ENCODE measurements around the gene GK. TPM values are rescaled to one million over a fixed set of nuclear protein-coding genes. Genes with fewer than 3 reads are reported as not detected.
"Not testable (repeated sequence)": the region's sequence is repeated elsewhere in the genome, so short reads cannot be mapped to it uniquely, and the experiment has no call there.

The GK gene
- total RNA-seq, 2 donors from 2014 or later: 6.3 to 7.4 TPM

GRCh38 chrX:30649859-30650258, 3.4 kb upstream of the GK start:
- intact Hi-C loops (cut with DNase I): no loop called here
- no peak for ATAC-seq

GRCh38 chrX:30652527-30653414, 452 bp upstream of the GK start:
- DNase-seq (peak; percentile 95), ATAC-seq (peak; percentile 97 to 99)
- intact Hi-C loops (cut with DNase I): no loop called here

More at GRCh38 chrX:30649859-30650258, 3.4 kb upstream of the GK start:
- DNase-seq: no peak

GRCh38 chrX:30654386-30654785, 1.2 kb downstream of the GK start:
- intact Hi-C loops (cut with DNase I); DNase-seq; ATAC-seq: not testable (repeated sequence)

- intact Hi-C loops (cut with DNase I): no loop called here
- DNase-seq (no peak), ATAC-seq (no peak)
Observed at GRCh38 chrX:30654989-30655607, 1.9 kb downstream of the GK start.

- intact Hi-C loops (cut with DNase I): no loop called here
- no peak for DNase-seq
- no peak for ATAC-seq
Observed at GRCh38 chrX:30655991-30656390, 2.8 kb downstream of the GK start.

GRCh38 chrX:30657196-30658161, 4.3 kb downstream of the GK start:
- no peak for ATAC-seq
- no peak for DNase-seq
- intact Hi-C loops (cut with DNase I): no loop called here

- DNase-seq: no peak
- intact Hi-C loops (cut with DNase I): no loop called here
- ATAC-seq: peak in 1 of 2 donors; percentile 38
Observed at GRCh38 chrX:30659421-30659820, 6.2 kb downstream of the GK start.

- intact Hi-C loops (cut with DNase I): no loop called here
- no peak for ATAC-seq
- no peak for DNase-seq
Observed at GRCh38 chrX:30661228-30661627, 8.0 kb downstream of the GK start.

- ATAC-seq: no peak
- intact Hi-C loops (cut with DNase I): no loop called here
Observed at GRCh38 chrX:30663322-30663721, 10.1 kb downstream of the GK start.

GRCh38 chrX:30665471-30665870, 12.2 kb downstream of the GK start:
- intact Hi-C loops (cut with DNase I): no loop called here
- DNase-seq (no peak), ATAC-seq (no peak)

More at GRCh38 chrX:30663322-30663721, 10.1 kb downstream of the GK start:
- no peak for DNase-seq

- intact Hi-C loops (cut with DNase I): no loop called here
Observed at GRCh38 chrX:30666094-30666493, 12.9 kb downstream of the GK start.

GRCh38 chrX:30668581-30668980, 15.4 kb downstream of the GK start:
- DNase-seq: no peak
- no peak for ATAC-seq
- intact Hi-C loops (cut with DNase I): no loop called here

More at GRCh38 chrX:30666094-30666493, 12.9 kb downstream of the GK start:
- ATAC-seq (no peak), DNase-seq (no peak)

- intact Hi-C loops (cut with DNase I); ATAC-seq; DNase-seq: not testable (repeated sequence)
Observed at GRCh38 chrX:30671189-30671588, 18.0 kb downstream of the GK start.

GRCh38 chrX:30673127-30673796, 20.0 kb downstream of the GK start:
- ATAC-seq (no peak), DNase-seq (no peak)
- intact Hi-C loops (cut with DNase I): no loop called here

- intact Hi-C loops (cut with DNase I): no loop called here
- peak; percentile 22 to 55 for ATAC-seq
Observed at GRCh38 chrX:30673884-30674598, 20.8 kb downstream of the GK start.

GRCh38 chrX:30674799-30675198, 21.6 kb downstream of the GK start:
- no peak for DNase-seq
- intact Hi-C loops (cut with DNase I): no loop called here
- ATAC-seq: no peak

More at GRCh38 chrX:30673884-30674598, 20.8 kb downstream of the GK start:
- no peak for DNase-seq

GRCh38 chrX:30679369-30679768, 26.1 kb downstream of the GK start:
- no peak for ATAC-seq
- DNase-seq: no peak
- intact Hi-C loops (cut with DNase I): no loop called here

- intact Hi-C loops (cut with DNase I): no loop called here
- no peak for ATAC-seq
- DNase-seq: no peak
Observed at GRCh38 chrX:30680618-30681017, 27.4 kb downstream of the GK start.

Data from left cardiac atrium (tissue), 4 donors.